GM19372 (cell line): ENCODE results near the gene KCNC3.

Source experiments
- ATAC-seq: cut with Tn5 transposase; IDR thresholded peaks from one replicate; pipeline ENCODE4 v1.9.1; 2021; ENCODE audit warnings: mild to moderate bottlenecking, low read depth, moderate library complexity; ENCODE audit not compliant: unreplicated experiment

Gene KCNC3

DNA sequence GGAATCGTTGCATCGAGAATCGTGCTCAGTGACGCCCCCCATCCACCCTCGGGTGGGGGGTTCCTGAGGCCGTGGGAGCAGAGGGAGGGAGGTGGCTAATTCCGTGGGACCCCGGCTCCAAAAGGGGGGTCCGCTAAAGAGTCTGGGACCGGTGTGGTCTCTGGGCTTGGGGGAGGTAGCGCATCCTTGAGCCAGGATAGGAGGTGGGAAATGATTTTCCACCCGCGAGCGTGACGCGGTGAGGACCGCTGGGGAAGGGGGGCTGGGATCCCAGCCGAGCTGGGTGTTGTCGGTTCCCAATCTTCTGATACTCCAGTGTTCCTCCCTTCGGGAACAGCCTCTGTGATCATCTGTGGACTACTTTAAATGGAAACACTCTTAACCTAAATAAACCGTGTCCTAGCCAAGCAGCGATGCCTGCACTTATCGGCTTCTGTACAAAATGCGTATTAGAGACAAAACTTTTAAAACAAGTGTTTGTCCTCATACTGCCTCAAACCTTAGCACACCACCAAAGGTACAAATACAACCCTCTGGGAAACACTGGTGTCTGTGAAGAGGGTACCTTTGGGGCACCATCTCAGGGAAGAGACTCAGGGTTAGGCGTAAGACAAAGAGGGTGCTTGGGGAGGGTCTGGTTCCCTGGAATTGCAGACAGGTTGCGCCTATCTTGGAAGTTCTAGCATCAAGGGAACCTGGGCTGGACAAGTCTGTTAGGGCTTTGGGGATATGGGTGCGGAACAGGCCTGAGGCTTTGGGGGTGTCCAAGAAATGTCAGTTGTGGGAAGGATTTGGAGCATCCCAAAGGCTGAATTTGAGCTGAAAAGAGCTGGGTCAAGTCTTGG, 16.0 kb downstream of the KCNC3 start:
- no peak for ATAC-seq

DNA sequence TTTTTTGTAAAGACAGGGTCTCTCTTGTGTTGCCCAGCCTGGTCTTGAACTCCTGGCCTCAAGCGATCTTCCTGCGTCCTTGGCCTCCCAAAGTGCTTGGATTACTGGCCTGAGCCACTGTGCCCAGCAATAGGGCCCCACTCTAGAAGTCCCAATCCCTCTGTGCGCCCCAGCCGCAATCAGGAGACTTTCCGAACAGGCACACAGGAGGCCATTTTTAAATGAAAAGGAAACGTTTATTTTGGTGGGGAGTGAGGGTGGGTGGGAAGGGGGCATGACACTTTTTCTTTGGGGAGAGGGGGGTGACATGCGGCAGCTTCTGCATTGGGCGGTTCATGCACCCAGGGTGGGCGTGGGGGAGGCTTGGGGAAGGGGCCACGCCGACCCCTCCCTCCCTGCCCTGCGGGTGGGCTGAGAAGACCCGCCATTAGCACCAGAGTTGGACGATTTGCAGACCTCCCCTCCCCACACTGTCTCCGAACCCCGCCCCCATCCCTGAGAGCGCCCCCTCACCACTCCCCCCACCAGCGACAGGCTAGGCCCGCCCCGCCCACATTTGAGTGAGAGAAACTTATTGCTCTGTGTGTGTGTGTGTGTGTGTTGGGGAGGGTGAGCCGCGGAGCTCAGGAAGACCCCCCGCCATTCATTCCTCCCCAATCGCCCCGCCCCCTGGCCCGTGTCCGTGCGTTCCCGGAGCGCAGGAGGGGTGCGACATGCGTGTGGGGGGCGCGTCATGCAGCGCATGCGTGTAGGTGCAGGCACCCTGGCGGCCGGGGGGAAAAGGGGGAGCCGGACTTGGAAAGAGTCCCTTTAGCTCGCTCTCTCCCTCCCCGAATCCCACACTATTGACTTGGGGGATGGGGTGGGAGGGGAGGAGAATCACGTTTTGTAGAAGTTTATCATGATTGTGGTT, 17.2 kb downstream of the KCNC3 start:
- ATAC-seq = no peak

DNA sequence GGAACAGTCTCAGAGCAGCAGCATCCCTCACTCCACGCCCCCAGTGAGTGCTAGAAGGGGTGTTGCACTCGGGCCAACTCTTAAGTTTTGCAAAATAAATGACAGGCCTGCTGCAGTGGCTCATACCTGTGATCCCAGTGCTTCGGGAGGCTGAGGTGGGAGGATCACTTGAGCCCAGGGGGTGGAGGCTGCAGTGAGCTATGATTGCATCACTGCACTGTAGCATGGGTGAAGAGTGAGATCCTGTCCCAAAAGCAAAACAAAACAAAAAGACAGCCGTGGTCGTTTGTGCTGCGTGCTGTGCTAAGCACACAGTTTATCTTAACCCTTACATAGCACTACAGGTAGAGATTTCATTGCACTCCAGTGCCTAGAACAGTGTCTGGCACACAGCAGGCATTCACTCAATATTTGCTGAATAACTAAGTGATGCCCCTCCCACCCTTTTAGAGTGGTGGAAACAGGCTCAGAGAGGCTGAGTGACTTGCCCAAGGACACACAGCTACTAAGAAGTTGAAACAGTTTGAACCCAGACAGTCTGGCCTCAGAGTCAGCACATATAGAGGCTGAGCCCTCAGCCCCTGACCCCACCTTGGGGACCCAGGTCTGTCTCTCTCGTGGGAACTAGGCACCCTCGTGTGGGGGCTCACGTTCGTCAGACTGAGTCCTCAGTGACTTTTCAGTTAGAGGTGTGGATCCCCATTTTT, 18.3 kb downstream of the KCNC3 start:
- no peak for ATAC-seq

DNA sequence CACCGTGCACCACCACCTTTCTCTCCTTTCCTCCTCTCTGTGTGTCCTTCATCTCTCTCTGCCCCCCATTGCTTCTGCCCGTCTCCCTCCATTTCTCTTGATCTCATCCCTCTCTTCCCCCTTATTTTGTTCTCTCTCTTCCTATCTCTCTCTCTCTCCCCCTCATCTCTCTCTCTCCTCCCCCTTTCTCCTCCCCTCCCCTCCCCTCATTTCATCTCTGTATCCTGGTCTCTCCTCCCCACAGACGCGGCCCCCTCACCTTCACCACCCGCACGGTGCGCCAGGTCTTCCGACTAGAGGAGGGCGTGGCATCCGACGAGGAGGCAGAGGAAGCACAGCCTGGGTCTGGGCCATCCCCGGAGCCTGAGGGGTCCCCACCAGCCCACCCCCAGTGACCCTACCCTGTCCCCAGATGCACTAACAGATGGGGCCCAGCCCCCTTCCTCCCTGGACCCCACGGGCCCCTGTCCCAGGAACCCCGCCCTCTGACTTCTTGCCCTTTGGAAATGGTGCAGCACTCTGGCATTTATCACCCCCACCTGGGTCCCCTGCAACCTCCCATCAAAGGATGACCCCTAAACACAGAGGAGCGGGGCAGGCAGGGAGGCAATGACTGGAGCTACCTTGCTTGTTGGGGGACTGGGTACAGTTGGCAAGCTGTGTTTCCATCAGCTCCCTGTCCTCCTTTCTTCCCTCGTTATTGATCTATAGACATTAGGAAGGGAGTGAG, 19.6 kb downstream of the KCNC3 start:
- no peak for ATAC-seq

DNA sequence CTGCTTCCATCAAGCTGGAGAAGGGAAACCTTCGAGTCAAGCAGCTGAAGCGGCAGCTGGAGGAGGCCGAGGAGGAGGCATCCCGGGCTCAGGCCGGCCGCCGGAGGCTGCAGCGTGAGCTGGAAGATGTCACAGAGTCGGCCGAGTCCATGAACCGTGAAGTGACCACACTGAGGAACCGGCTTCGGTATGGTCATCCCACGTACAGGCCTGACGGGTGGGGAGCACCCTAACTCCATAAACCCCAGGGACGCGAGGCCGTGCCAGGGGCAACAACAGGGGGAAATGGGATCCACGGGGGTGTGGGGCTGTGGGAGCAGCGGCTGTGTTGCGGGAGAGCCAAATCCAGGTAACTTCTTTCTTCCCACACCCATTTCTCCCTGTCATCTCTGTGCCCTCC, 20.2 kb downstream of the KCNC3 start:
- ATAC-seq = no peak

DNA sequence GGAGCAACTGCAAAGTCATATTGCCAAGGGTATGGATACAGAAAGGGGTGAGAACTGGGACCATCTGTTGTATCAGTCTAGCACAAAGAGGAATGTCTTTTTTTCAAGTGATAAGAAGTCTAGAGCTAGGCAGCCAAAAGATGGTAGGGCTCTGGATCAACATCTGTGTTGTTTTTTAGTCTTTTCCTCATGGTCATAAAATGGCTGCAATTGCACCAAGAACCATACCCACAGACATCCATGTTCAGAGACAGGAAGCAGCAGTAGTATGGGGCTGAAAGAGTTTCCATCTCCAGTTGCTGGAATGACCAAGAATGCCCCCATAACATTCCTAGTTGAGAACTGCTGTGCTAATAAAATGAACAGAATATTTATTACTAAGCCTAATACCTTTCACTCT, 25.6 kb downstream of the KCNC3 start:
- no peak for ATAC-seq

DNA sequence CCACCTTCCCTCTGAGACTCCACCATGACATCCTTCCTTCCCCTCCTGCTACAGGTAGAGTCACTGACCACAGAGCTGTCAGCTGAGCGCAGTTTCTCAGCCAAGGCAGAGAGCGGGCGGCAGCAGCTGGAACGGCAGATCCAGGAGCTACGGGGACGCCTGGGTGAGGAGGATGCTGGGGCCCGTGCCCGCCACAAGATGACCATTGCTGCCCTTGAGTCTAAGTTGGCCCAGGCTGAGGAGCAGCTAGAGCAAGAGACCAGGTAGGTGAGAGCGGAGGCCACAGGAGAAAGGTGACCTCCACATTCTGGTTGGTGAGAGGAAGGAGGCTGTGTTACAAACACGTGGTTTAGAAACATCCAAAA, 27.6 kb downstream of the KCNC3 start:
- no peak for ATAC-seq

DNA sequence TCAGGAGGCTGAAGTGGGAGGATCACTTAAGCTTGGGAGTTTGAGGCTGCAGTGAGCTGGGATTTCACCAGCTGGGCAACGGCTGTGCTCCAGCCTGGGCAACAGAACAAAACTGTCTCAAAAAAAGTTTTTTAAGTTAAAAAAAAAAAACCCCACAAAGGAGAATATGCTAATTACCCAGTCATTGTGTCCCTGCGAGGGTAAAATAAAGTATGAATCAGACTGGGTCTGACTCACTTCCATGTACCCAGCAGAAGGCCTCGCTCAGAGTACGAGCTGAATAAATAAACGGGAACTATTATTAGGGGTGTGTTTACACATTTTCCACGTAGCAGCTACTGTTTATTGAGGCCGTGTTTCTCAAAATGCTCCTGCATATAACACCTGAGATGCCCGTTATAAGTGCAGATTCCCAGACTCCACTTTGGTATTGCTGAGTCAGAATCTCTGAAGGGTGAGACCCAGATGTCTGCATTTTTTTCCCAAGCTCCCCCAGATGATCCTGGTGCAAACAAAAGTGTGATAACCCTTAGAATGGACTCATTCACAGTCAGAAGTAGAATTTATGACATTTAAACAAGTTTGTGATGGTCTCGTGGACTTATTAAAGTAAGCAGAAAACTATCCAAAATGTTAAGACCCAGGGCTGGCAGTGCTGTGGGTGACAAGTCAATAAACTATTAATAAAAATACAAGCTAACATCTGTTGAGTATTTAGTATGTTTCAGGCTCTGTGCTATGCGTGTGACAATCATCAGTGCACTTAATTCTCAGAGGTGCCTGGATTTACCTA, 28.2 kb downstream of the KCNC3 start:
- ATAC-seq = no peak

DNA sequence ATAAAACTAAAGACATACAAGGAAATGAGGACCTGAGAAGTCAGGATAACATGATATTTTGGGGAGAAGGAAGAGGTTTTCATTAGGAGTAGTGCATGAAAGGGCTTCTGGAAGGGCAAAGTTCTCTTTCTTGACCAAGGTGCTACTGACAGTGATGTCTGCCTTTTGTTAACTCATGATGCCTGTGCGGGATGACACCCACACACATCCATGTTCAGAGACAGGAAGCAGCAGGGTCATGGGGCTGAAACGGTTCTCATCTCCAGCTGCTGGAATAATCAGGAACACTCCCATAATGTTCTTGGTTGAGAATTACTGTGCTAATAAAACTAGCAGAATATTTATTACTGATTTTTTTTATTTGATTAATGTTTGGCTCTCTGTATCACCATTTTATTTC, 29.1 kb downstream of the KCNC3 start:
- ATAC-seq = no peak

DNA sequence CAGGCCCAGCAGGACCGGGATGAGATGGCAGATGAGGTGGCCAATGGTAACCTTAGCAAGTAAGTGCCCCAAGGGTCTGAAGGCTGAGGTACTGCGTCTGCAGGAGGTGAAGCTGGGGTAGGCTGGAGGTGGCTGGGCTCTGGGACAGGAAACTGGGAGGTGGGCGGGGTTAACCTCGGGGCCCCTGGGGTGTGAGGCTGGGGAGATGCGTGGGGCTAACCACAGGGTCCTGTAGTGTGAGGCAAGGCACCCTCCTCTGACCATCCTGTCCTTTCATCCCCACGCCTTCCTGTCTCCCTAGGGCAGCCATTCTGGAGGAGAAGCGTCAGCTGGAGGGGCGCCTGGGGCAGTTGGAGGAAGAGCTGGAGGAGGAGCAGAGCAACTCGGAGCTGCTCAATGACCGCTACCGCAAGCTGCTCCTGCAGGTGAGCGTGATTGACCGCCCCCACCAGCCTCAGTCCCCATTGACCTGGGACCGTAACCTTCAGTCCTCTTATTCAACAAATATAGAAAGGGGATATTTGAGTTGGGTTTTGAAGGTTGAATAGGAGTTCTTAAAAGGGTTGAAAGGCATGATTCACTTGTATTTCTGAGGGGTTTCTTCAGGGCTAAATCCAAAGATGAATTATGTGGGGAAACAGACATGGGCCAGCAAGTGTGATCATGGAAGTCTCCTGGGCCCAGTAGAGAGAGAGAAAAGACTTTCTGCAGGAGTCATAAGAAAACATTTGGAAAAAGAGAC, 35.7 kb downstream of the KCNC3 start:
- ATAC-seq = no peak

DNA sequence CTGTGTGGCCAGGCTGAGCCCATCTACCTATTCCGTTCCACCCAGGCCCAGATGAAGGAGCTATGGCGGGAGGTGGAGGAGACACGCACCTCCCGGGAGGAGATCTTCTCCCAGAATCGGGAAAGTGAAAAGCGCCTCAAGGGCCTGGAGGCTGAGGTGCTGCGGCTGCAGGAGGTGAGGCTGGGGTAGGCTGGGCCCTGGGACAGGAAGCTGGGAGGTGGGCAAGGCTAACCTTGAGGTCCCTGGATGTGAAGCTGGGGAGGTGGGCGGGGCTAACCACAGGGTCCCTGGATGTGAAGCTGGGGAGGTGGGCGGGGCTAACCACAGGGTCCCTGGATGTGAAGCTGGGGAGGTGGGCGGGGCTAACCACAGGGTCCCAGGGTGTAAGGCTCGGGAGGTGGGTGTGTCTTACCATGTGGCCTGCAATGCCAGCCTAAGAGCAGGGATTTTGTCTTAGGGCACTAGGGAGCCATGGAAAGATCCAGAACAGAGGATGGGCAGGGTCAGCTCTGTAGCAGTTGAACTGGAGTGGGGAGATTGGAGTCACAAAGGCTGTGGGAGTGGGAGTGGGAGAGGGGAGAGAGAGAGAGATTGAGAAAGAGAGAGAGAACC, 36.9 kb downstream of the KCNC3 start:
- no peak for ATAC-seq

DNA sequence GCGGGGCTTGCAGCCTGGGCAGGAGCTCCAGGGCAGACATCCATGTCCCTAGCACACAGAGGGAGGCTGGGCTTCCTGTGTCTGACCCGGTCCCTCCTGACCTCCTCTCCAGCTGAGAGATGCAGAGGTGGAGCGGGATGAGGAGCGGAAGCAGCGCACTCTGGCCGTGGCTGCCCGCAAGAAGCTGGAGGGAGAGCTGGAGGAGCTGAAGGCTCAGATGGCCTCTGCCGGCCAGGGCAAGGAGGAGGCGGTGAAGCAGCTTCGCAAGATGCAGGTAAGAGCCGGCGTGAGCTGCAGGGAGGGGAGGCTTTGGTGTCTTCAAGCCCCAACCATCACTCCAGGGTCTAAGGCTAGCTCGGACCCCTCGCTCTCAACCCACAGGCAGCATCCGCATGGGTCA, 38.4 kb downstream of the KCNC3 start:
- ATAC-seq = no peak

DNA sequence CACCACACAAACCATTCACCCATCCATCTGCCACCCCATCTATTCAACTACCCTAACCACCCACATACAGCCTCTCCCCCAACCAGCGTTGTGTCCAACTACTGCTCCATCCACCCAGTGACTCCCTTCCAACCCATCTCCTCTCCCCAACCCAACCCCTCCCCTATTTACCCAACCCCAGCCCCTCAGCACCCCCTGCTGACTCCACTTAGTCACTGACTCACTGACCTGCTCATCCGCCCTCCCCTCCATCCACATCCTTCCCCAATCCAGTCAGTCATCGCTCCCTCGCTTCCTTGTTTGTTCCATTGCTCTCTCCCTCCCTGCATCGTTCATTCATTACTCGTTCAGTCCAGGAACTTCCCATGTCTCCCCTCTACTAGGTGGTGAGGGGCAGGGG, 39.2 kb downstream of the KCNC3 start:
- no peak for ATAC-seq

DNA sequence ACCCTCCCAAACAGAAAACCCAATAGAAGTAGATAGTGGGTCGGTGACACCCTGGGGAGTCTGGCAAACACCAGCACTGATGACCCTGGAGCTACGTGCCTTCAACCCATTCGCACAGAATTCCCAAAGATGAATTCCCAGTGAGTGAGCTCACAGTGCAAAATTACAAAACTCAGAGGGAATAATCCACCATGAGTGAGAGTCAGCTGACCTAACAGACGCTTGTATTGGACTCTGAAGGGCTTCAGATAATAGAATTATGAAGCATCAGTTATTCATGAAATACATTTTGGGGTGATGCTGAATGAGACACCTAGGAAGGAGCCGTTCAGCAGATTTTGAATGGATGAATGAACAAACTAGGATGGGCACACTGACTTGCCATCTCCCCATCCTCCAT, 40.2 kb downstream of the KCNC3 start:
- ATAC-seq = no peak

DNA sequence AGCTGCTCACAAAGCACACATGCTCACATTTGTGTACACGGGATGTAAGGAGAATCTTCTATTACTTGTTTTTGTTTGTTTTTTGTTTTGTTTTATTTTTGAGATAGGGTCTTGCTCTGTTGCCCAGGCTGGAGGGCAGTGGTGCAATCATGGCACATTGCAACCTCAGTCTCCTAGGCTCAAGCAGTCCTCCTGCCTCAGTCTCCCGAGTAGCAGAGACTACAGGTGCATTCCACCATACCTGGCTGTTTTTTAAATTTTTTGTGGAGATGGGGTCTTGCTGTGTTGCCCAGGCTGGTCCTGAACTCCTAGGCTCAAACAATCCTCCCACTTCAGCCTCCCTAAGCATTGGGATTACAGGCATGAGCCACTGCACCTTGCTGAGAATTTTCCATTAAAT, 41.8 kb downstream of the KCNC3 start:
- ATAC-seq = no peak

DNA sequence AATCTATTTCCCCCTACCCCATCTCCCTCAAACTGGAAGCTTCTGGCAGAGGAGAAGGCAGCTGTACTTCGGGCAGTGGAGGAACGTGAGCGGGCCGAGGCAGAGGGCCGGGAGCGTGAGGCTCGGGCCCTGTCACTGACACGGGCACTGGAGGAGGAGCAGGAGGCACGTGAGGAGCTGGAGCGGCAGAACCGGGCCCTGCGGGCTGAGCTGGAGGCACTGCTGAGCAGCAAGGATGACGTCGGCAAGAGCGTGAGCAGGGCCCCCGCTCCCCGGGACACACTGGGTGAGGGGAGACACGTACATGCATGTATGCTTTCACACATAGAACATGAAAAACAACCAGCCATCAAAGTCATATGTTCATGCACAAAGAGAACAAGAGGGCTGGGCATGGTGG, 42.7 kb downstream of the KCNC3 start:
- ATAC-seq = no peak

DNA sequence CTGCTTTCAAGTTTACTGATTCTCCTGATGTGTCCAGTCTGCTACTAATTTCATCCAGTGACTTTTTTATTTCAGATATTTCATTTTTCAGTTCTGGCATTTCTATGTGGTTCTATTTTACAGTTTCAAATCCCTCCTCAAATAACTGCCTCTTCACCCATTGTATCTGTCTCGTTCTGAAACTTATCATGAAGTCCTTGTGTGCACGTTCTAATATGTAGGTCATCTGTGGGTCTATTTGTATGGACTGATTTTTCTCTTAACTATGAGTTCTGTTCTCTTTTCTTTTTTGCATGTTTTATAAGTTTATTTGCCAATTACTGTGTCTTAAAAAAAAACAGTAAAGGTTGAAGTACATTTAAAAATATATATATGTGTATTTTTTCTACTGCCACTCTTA, 43.3 kb downstream of the KCNC3 start:
- no peak for ATAC-seq

DNA sequence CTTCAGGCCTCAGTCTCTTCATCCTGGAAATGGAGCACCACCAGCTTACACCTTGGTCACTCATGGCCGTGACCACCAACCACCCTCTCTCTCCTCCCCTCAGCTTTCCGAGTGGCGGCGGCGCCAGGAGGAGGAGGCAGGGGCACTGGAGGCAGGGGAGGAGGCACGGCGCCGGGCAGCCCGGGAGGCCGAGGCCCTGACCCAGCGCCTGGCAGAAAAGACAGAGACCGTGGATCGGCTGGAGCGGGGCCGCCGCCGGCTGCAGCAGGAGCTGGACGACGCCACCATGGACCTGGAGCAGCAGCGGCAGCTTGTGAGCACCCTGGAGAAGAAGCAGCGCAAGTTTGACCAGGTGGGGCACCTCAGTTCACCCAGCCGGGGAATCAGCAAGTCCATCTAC, 47.7 kb downstream of the KCNC3 start:
- ATAC-seq = no peak

DNA sequence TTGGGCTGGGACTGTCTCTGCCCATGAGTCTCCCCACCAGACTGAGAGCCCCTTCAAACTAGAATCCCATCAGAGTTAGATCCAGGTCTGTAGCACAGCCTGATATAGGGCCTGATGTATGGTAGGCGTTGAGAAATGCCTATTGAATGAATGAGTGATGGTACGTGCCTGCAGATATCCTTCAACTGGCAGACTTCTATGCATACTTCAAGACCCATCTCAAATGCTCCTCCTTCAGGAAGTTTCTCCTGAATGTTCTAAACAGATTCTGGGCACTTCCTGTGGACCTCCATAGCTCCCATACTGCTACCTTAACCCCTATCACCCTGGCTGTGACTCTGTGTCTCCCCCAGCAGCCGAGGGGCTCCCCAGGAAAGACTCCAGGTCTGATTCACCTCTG, 48.2 kb downstream of the KCNC3 start:
- ATAC-seq = no peak
